GM23248 (cell line): Measurements from ENCODE around the gene IL10. TPM values are rescaled to one million over a fixed set of nuclear protein-coding genes. Genes with fewer than 3 reads are reported as not detected.
A peak's percentile ranks its signal among the peaks of the same experiment; 100 is the strongest.

ENCODE experiments used
- DNase-seq: peaks from one replicate; pipeline ENCODE4 v3.0.0-alpha.2; 2015
- H2AFZ ChIP-seq: fragments of 200-600 bp; sonication (generic); 2 replicates; pipeline ENCODE4 v1.6.1; 2016; ENCODE audit warnings: antibody characterized with exemption
- H3F3A ChIP-seq: fragments of 200-600 bp; sonication (generic); 2 replicates; pipeline ENCODE4 v1.6.1; 2016; ENCODE audit warnings: mild to moderate bottlenecking, antibody characterized with exemption, mixed run types; ENCODE audit not compliant: insufficient read depth
- H3K27ac ChIP-seq: fragments of 200-600 bp; sonication (generic); 2 replicates; pipeline ENCODE4 v1.5.1; 2016; ENCODE audit warnings: mild to moderate bottlenecking
- H3K27me3 ChIP-seq: fragments of 200-600 bp; sonication (generic); replicated peaks from 2 replicates; pipeline ENCODE4 v1.6.1; 2016; ENCODE audit warnings: mild to moderate bottlenecking; ENCODE audit not compliant: insufficient read depth
- H3K36me3 ChIP-seq: fragments of 200-600 bp; sonication (generic); 2 replicates; pipeline ENCODE4 v1.6.1; 2016; ENCODE audit warnings: low read depth, mild to moderate bottlenecking
- H3K4me1 ChIP-seq: fragments of 200-600 bp; sonication (generic); 2 replicates; pipeline ENCODE4 v1.6.1; 2016; ENCODE audit warnings: mild to moderate bottlenecking; ENCODE audit not compliant: insufficient read depth
- H3K4me2 ChIP-seq: fragments of 200-600 bp; sonication (generic); one replicate; pipeline ENCODE4 v1.6.1; 2016; ENCODE audit warnings: mild to moderate bottlenecking; ENCODE audit not compliant: unreplicated experiment
- H3K4me3 ChIP-seq: fragments of 200-600 bp; sonication (generic); 2 replicates; pipeline ENCODE4 v1.5.1; 2016; ENCODE audit warnings: mild to moderate bottlenecking
- H3K79me2 ChIP-seq: fragments of 200-600 bp; sonication (generic); 2 replicates; pipeline ENCODE4 v1.6.1; 2016; ENCODE audit warnings: mild to moderate bottlenecking; ENCODE audit not compliant: insufficient read depth
- H3K9ac ChIP-seq: fragments of 200-600 bp; sonication (generic); 2 replicates; pipeline ENCODE4 v1.6.1; 2016; ENCODE audit warnings: mild to moderate bottlenecking
- H3K9me2 ChIP-seq: fragments of 200-600 bp; sonication (generic); 2 replicates; pipeline ENCODE4 v1.6.1; 2016; ENCODE audit warnings: mixed run types, mild to moderate bottlenecking, moderate library complexity; ENCODE audit not compliant: insufficient read depth
- H3K9me3 ChIP-seq: fragments of 200-600 bp; sonication (generic); one replicate; pipeline ENCODE4 v1.6.1; 2017; ENCODE audit warnings: low read depth
- H4K20me1 ChIP-seq: fragments of 200-600 bp; sonication (generic); 2 replicates; pipeline ENCODE4 v1.6.0; 2016; ENCODE audit not compliant: insufficient read depth
- EZH2 ChIP-seq: fragments of 200-600 bp; sonication (generic); IDR thresholded peaks from 2 replicates; pipeline ENCODE4 v1.6.1; 2018; ENCODE audit warnings: antibody characterized with exemption, mild to moderate bottlenecking; ENCODE audit not compliant: insufficient read depth, poor library complexity, severe bottlenecking
- EZH2phosphoT487 ChIP-seq: fragments of 200-600 bp; sonication (generic); IDR thresholded peaks from 2 replicates; pipeline ENCODE4 v1.6.1; 2018; ENCODE audit warnings: antibody characterized with exemption, moderate library complexity, mild to moderate bottlenecking, low read depth; ENCODE audit not compliant: insufficient read depth
- WGBS, 2 experiments: methylation state at CpG; one replicate each; pipeline ENCODE4 v1.1.6; 2015 to 2017; ENCODE audit warnings: low lambda C conversion rate in 2 of 2, low coverage in 1 of 2; ENCODE audit errors: missing lambda C conversion rate in 2 of 2; 5-methylcytosine and 5-hydroxymethylcytosine counted together
- in situ Hi-C: fragments of 300-500 bp; cut with MboI; formaldehyde crosslinking; loops from 2 replicates; pipeline ENCODE4 v1.15.0; 2020
- polyA plus RNA-seq: library from polyadenylated mRNA; unstranded; fragments of >200 nt; fragmentation: Nextera tagmentation; extraction: Ambion mirVana; gene quantifications from 2 replicates; pipeline ENCODE4 v1.2.1, GENCODE V29; 2016
- total RNA-seq: library from RNA; depleted of rRNA; stranded (reverse); fragments of >200 nt; shearing (Covaris generic); gene quantifications from 2 replicates; pipeline ENCODE4 v1.2.3, GENCODE V29; 2014; rRNA removed

IL10 gene
- total RNA-seq (not detected in 2 replicates), polyA plus RNA-seq (not detected in 2 replicates)

- Histone ChIP-seq H3K9me3 (no peaks in the 10 kb centered on the region), H3K4me1 (0 out of 2 replicates have a peak, but pooled peaks cover 10% of the 10 kb centered on the region), H3K4me2 (no peak within 1 kb of the TSS), H3K4me3 (no peak within 1 kb of the TSS), H3K27ac (no peak within 1 kb of the TSS), H3K9me2 (no peaks in the 10 kb centered on the region), H3K36me3 (no peaks in the 10 kb centered on the region), H4K20me1 (no peaks in the 10 kb centered on the region), H3K27me3 (no peaks in the 10 kb centered on the region), H3F3A (no peaks in the 10 kb centered on the region), H2AFZ (no peak within 1 kb of the TSS), H3K9ac (no peak within 1 kb of the TSS), H3K79me2 (no peaks in the 10 kb centered on the region)
- TF ChIP-seq EZH2phosphoT487 (no peak), EZH2 (no peak)
- 81 to 88% methylated on average over 8 of the region's 8 CpGs for WGBS, 2 experiments
- in situ Hi-C loops: no loop called here
- no peak for DNase-seq
These were observed at the start of gene IL10 for GRCh38 chr1:206772243-206772937. IL10 (minus strand) TSS chr1:206772494; CDS start chr1:206772435, 59 bp downstream.

GRCh38 chr1:206821493-206821892 lies 49.2 kb upstream of the IL10 start:
- H3K27me3 ChIP-seq: no peaks in the 10 kb centered on the region
- H3K9ac ChIP-seq: no peak overlapping the region
- H3K4me3 ChIP-seq: no peak overlapping the region
- no peak overlapping the region for H3K27ac ChIP-seq
- TF ChIP-seq EZH2phosphoT487 (no peak), EZH2 (no peak)
- no peak for DNase-seq
- no peaks in the 10 kb centered on the region for H3K36me3 ChIP-seq
- 63 to 78% methylated on average over 4 of the region's 4 CpGs for WGBS, 2 experiments
- H3K79me2 ChIP-seq: no peaks in the 10 kb centered on the region
- no peaks in the 10 kb centered on the region for H3K9me2 ChIP-seq
- no peaks in the 10 kb centered on the region for H4K20me1 ChIP-seq
- H2AFZ ChIP-seq: no peak overlapping the region
- H3K4me1 ChIP-seq: peaks cover 8% of the 10 kb centered on the region; the same call in 1 of the 2 replicates
- H3K9me3 ChIP-seq: no peaks in the 10 kb centered on the region
- in situ Hi-C loops: no loop called here
- H3K4me2 ChIP-seq: no peak overlapping the region
- no peaks in the 10 kb centered on the region for H3F3A ChIP-seq

- no peaks in the 10 kb centered on the region for H3K79me2 ChIP-seq
- no peaks in the 10 kb centered on the region for H3K36me3 ChIP-seq
- peak overlapping the region; percentile 47 for H2AFZ ChIP-seq
- WGBS, 2 experiments: 53 to 62% methylated on average over 4 of the region's 4 CpGs
- H3K9me2 ChIP-seq: no peaks in the 10 kb centered on the region
- H3K4me1 ChIP-seq: 0 out of 2 replicates have a peak, but pooled peaks cover 8% of the 10 kb centered on the region
- in situ Hi-C loops: no loop called here
- no peaks in the 10 kb centered on the region for H3F3A ChIP-seq
- no peaks in the 10 kb centered on the region for H3K27me3 ChIP-seq
- H3K4me3 ChIP-seq: no peak overlapping the region
- peak; percentile 23 for DNase-seq
- H3K27ac ChIP-seq: no peak overlapping the region
- H3K9me3 ChIP-seq: no peaks in the 10 kb centered on the region
- TF ChIP-seq EZH2phosphoT487: no peak
- no peak for TF ChIP-seq EZH2
- H3K9ac ChIP-seq: no peak overlapping the region
- no peaks in the 10 kb centered on the region for H4K20me1 ChIP-seq
- no peak overlapping the region for H3K4me2 ChIP-seq
These were observed 44.3 kb upstream of the IL10 start for GRCh38 chr1:206816390-206817287.

GRCh38 chr1:206814716-206815341 lies 42.5 kb upstream of the IL10 start:
- H3K27ac ChIP-seq: no peak overlapping the region
- no peaks in the 10 kb centered on the region for H3K79me2 ChIP-seq

More at GRCh38 chr1:206814716-206815341, 42.5 kb upstream of the IL10 start:
- Histone ChIP-seq H3K9me2 (no peaks in the 10 kb centered on the region), H3K4me1 (0 out of 2 replicates have a peak, but pooled peaks cover 8% of the 10 kb centered on the region), H3K4me3 (no peak overlapping the region), H3F3A (no peaks in the 10 kb centered on the region), H3K4me2 (no peak overlapping the region), H3K9ac (no peak overlapping the region), H3K27me3 (no peaks in the 10 kb centered on the region), H2AFZ (no peak overlapping the region), H3K9me3 (no peaks in the 10 kb centered on the region), H3K36me3 (no peaks in the 10 kb centered on the region), H4K20me1 (no peaks in the 10 kb centered on the region)
- peak; percentile 51 for DNase-seq
- TF ChIP-seq EZH2phosphoT487 (no peak), EZH2 (no peak)
- in situ Hi-C loops: no loop called here
- WGBS, 2 experiments: 10 to 13% methylated on average over 2 of the region's 2 CpGs
